Fibroblast of peridontal ligament (primary cell): Measurements from ENCODE around the gene AHI1.
"Not testable (repeated sequence)": the region's sequence is repeated elsewhere in the genome, so short reads cannot be mapped to it uniquely, and the experiment has no call there.

Source experiments
- DNase-seq: peaks from one replicate; pipeline ENCODE4 v3.0.0-alpha.2; 2010; ENCODE audit errors: extremely low read depth

AHI1 gene

GRCh38 chr6:135390458-135390857, 107.1 kb downstream of the AHI1 start:
- no peak for DNase-seq

DNA sequence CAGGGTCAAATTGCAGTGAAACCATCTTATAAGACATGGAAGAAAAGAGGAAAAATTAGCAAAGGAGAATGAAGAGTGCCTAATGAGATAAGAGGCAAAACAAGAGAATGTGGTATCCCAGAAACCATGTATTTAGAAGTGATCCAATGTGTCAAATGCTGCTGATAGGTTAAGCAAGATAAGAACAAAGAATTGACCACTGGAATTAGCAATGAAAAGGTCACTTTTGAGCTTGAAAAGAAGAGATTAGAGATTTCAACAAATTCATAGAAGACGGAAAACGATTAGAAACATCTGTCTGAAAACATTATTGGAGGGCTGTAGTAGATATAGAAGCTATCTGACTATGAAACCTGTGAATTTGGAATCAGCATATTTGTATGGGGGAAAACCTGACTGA, 112.2 kb downstream of the AHI1 start:
- no peak for DNase-seq

- DNase-seq = no peak
These were observed 113.8 kb downstream of the AHI1 start for GRCh38 chr6:135383766-135384165.

DNA sequence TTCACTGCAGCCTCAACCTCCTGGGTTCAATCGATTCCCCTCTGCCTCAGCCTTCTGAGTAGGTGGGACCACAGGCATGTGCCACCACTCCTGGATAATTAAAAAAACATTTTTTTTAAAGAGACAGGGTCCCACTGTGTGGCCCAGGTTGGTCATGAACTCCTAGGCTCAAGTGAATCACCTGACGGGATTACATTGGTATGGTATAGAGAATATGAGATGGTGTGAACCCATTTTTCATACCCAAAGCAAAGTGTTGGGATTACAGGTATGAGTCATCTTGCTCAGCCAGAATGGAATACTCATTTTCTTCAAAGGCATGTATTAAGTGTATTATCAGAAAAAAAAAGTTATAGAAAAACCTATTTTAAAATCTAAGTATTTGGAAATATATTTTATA, 114.2 kb downstream of the AHI1 start:
- no peak for DNase-seq

DNA sequence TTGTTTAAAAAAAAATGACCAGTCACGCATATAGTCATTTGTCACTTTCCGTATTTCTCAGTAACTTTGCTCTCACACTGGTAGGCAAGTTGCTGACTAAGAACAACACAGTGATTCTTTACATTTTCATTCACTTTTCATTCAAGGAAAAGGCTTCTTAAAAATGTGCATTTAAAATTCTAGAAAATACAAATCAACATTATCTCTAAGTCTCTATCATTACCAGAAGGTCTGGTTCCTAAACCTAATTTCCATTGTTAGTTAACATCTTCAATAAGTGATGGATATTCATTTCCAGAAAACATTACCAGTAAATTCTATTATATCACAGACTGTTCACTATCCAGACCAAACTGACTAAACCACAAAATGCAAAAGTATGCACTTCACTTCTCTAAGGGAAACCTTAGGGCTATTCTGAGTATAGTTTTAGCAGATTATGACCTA, 115.3 kb downstream of the AHI1 start:
- no peak for DNase-seq

- DNase-seq = no peak
These were observed 116.7 kb downstream of the AHI1 start for GRCh38 chr6:135380793-135381192.

DNA sequence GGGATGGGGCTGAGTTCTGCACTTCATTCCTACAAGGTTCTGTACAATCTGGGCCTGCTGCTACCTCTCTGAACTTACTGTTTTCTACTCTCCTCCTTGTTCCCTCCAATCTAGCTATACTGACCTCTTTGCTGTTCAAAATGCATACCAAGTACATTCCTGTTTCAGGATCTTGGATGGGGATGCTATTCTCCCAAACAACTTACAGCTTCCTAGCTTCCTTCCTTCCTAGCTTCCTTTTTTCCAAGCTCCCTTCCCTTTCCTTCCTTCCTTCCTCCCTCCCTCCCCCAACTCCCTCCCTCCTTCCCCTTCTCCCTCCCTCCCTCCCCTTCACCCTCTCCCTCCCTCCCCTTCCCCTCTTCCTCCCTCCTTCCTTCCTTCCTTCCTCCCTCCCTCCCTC, 117.9 kb downstream of the AHI1 start:
- no peak for DNase-seq

- DNase-seq = no peak
These were observed 124.8 kb downstream of the AHI1 start for GRCh38 chr6:135372758-135373157.

DNA sequence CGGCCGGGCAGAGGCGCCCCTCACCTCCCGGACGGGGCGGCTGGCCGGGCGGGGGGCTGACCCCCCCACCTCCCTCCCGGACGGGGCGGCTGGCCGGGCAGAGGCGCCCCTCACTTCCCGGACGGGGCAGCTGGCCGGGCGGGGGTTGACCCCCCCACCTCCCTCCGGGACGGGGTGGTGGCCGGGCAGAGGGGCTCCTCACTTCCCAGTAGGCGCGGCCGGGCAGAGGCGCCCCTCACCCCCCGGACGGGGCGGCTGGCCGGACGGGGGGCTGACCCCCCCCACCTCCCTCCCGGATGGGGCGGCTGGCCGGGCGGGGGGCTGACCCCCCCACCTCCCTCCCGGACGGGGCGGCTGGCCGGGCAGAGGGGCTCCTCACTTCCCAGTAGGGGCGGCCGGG, 133.9 kb downstream of the AHI1 start:
- not testable (repeated sequence) for DNase-seq

GRCh38 chr6:135362124-135362523, 135.4 kb downstream of the AHI1 start:
- DNase-seq = no peak

GRCh38 chr6:135360222-135360621, 137.3 kb downstream of the AHI1 start:
- DNase-seq = no peak

GRCh38 chr6:135358985-135359384, 138.6 kb downstream of the AHI1 start:
- DNase-seq = peak; percentile 41

- peak; percentile 95 for DNase-seq
These were observed 139.2 kb downstream of the AHI1 start for GRCh38 chr6:135358251-135358821.

- no peak for DNase-seq
These were observed 143.1 kb downstream of the AHI1 start for GRCh38 chr6:135354407-135354806.

DNA sequence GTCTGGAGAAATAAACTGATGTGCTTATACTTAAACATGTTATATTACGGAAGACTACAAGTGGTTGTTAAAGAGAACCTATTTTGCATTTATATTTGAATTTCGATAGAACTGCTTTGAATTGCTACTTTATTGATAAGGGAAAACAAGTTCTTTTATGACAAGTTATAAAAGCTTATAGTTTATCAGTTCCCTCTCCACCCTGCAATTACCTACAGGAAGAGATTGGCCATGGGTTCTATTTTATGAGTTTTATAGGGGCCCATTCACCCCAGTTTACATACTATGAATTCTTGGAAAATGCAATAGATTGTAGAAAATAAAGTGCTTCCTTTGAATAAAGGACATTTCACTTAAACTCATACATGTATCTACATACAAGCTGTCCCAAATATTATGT, 144.4 kb downstream of the AHI1 start:
- no peak for DNase-seq

- DNase-seq = no peak
These were observed 145.9 kb downstream of the AHI1 start for GRCh38 chr6:135351635-135352034.

GRCh38 chr6:135347887-135348286, 149.7 kb downstream of the AHI1 start:
- DNase-seq = no peak

GRCh38 chr6:135346747-135347146, 150.8 kb downstream of the AHI1 start:
- DNase-seq = no peak

- no peak for DNase-seq
These were observed 153.0 kb downstream of the AHI1 start for GRCh38 chr6:135344526-135344925.

GRCh38 chr6:135339920-135340319, 157.6 kb downstream of the AHI1 start:
- DNase-seq = not testable (repeated sequence)

DNA sequence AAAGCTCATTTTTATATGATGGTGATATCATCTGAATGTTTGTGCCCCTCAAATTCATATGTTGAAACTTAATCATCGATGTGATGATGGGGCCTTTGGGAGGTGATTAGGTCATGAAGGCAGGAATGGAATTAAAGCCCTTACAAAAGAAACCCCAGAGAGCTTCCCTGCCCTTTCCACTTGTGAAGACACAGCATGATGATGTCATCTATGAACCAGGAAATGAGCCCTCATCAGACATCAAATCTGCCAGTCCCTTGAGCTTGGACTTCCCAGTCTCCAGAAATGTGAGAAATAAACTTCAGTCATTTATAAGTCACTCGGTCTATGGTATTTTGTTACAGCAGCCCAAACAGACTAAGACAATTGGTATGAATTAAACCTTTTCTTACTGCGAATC, 163.4 kb downstream of the AHI1 start:
- peak; percentile 36 for DNase-seq

DNA sequence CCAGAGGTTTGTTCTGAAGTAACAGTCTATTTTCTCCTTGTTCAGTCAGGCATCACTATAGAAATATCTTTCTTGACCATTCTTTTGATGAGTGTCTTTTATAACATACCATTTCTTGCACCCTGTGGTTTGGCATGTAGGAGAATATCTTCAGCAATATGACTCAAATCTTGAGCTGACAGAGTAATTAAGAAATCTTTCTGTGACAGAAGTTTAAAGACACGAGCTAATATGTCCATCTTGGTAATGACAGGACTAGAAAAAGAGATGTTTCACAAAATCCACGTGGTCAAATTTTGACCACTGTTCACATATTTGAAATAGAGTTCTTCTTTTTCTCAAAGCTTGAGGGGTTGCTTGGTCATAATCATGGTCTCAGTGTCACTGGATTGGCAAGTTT, 166.5 kb downstream of the AHI1 start:
- peak; percentile 20 for DNase-seq

DNA sequence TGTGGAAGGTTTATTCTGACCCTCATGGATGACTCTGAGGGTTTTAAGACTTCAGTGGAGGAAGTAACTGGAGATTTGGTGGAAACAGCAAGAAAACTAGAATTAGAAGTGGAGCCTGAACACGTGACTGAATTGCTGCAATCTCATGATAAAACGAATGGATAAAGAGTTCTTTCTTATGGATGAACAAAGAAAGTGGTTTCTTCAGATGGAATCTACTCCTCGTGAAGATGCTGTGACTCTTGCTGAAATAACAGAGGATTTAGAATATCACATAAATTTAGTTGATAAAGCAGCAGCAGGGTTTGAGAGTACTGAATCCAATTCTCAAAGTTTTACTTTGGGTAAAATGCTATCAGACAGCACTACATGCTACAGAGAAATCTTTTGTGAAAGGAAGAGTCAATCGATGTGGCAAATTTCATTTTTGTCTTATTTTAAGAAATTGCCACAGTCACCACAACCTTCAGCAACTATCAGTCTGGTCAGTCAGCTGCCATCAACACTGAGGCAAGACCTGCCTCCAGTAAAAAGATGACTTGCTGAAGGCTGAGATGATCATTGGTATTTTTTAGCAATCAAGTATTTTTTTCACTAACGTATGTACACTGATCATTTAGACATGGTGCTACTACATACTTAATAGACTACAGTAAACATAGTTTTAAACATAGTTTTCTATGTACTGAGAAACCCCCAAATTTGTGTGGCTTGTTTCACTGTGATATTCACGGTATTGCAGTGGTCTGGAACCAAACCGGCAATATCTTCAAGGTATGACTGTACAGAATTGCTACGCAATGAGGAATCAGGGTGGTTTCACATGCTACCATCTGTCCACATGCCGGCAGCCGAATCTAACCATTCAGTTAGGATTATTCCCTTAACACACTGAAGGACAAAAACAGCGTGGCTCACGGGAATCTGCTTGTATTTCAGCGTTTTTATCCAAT, 167.4 kb downstream of the AHI1 start:
- DNase-seq = no peak
